ENCODE measurements around the gene CNTNAP3.
"Not testable (repeated sequence)": the region's sequence is repeated elsewhere in the genome, so short reads cannot be mapped to it uniquely, and the experiment has no call there.

Gene CNTNAP3

DNA sequence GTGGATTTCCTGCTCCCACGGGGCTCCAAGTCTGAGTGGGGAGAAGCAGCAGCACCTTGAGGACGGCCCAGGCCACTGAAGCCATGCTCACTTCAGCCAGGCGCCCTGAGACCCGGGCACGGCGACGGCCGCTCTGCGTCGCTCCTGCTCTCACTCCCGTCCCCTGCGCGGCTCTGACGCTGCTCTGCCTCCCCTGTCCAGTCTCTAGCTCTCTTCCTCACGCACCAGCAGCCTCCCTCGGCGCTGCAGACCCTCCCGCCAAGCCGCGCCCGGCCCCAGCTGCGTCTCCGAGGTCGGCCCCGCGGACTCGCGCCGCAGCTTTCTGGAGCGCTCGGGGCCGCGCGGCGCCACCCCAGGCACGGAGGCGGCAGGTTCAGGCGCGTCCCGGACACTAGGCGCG, at the start of gene CNTNAP3:
CNTNAP3 (minus strand) TSS at position 188 of the 400 bp plus-strand sequence; CDS start at position 85, 103 bp downstream.
- not testable (repeated sequence) for DNase-seq

- not testable (repeated sequence) for DNase-seq
Measured at GRCh38 chr9:39279995-39280394, 8.0 kb downstream of the CNTNAP3 start.

- not testable (repeated sequence) for DNase-seq
Measured at GRCh38 chr9:39242513-39242912, 45.5 kb downstream of the CNTNAP3 start.

GRCh38 chr9:39232130-39232991, 55.6 kb downstream of the CNTNAP3 start:
- not testable (repeated sequence) for DNase-seq

DNA sequence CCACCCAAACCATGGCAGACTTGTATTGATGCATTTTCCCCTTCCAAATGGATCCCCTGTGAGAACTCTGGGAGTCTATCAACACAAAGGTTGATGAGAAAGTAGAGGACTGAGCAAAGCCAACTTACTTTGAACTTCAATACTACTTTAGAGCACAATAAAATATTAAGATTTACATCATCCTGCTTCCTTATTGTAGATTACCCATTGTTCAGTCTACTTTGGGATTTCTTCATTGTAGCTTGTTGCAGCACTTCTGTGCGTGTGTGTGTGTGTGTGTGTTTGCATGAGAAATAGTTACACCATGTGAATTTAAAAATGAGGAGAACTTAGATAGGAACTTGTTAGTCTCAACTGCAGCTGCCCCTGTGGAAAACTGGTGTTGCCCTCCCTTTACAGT, 72.0 kb downstream of the CNTNAP3 start:
- not testable (repeated sequence) for DNase-seq

GRCh38 chr9:39209773-39210172, 78.2 kb downstream of the CNTNAP3 start:
- DNase-seq, result not testable (repeated sequence)

DNA sequence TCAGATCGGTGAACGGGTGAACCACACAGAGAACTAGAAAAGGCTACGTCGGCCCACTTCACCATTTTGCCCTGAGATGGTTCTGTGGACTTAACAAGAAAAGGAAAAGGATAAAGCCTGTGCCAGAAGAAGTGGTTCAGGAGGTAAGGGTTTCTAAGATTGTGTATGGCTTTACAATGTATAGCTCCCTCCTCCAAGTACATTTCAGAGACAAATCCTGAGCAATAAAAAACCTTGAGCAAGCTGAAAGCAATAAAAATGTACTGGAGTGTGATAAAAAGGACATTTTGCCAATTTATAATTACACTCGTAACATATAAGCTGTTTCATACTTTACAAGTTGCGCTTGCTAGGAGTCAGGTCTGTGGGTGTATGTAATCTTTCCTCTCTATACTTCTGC, 81.3 kb downstream of the CNTNAP3 start:
- DNase-seq, result not testable (repeated sequence)

DNA sequence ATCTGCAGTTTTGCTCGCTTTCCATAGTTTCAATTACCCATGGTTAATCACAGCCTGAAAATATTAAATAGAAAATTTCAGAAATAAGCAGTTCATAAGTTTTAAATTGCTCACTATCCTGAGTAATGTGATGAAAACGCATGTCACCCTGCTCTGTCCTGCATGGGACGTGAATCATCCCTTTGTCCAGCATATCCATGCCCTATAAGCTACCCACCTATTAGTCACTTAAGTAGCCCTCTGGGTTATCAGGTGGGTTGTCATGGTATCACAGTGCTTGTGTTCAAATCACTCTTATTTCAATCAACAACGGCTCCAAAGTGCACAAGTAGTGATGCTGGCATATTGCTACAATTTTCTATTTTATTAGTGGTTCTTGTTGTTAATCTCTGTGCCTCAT, 82.1 kb downstream of the CNTNAP3 start:
- not testable (repeated sequence) for DNase-seq

- DNase-seq, result not testable (repeated sequence)
Measured at GRCh38 chr9:39200412-39200811, 87.6 kb downstream of the CNTNAP3 start.

DNA sequence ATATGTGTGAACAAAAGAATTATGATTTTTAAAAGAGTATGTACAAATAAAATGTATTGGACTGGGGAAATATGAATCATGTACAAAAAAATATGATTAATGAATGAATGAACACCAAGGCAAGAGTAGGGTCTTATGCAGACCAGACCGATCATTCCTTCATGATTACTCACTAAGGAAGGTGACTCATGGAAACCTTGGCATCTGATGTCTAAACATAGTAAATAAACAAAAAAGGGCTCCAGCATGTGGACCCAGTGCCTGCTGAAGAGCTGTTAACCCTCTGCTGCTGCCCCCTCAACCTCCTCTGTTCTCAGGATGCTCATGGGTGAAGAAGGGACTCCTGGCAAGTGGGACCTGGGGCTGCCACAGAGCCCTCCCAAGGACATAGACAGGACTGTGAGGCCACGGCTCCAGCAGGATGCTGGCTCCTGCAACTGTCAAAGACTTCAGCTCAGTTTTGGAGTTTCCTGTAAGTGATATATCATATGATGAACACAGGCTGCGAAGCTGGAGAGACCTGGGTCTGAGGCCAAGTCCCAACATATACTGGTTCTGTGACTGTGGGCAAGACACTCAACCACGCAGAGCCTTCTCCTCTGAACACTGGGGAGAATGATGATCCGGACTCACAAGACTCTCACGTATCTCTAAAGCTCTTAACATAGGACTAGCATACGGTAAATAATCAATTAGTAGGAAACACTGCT, 89.8 kb downstream of the CNTNAP3 start:
- DNase-seq, result not testable (repeated sequence)

DNA sequence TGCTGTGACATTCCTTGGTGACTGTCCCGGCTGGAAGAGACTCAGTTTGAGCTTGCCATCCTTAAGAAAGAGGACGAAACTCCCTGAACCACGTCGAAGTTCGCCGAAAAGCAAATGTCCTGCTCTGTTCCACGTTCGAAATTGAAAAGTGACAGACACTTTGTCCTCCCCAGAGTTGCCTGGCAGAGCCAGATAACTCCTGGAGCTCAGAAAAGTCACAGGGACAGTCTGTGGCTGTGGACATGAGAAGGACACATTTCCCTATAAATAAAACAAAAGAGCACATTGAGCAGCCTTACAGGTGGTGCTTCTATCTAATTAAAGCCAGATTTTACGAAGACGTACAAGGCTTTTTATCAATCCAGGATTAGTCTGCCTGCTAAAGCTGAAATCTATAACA, 116.6 kb downstream of the CNTNAP3 start:
- not testable (repeated sequence) for DNase-seq

DNA sequence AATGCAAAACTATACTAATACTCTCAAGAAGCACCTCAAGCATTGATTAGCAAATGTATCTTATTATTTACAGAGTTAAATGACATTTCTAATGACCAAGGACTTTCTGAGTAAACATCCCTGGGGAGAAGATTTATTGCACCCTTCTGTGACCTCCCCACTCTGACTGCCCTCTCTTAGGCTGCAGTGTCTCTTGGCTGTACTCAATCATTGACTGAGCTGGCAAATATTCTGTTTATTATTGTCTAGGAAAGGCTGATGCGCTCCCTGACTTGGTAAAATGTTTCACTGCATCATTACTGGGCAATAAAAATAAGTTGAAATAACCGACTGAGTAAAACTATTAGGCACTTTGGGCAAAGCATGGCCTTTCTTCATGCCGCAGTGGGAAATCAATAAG, 130.3 kb downstream of the CNTNAP3 start:
- not testable (repeated sequence) for DNase-seq

DNA sequence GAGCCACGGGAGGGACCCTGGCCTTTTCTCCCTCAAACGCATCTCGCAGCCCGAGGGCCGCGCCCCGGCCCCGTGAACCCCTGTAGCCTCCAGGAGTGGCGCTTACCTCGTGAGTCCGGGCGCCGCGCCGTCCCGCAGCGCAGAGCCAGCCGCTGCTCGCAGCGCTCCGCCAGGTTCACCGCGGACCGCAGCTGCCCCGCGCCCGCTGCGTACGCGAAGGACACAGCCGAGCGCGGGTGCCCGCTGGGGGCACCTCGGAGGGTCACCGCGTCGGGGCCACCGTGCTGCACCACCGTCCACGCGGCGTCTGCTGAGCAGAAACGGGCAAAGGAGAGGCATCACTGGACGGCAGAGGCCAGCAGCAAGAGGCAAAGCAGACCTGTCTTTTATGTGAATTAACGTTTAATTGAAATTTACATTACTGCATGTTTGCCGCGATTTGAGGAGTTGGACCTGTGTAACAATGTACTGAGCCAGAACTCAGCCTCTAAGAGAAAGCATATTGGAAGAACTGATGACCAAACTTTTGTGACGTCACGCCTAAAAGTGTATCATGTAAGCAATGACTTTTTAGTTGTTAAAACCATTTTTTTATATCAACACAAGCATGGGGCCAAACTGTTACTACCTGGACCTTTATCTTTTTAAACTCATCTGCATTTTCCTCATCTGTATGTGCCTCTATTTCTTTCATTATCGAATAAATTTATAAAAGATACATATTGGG, 155.0 kb downstream of the CNTNAP3 start:
- DNase-seq, result not testable (repeated sequence)

DNA sequence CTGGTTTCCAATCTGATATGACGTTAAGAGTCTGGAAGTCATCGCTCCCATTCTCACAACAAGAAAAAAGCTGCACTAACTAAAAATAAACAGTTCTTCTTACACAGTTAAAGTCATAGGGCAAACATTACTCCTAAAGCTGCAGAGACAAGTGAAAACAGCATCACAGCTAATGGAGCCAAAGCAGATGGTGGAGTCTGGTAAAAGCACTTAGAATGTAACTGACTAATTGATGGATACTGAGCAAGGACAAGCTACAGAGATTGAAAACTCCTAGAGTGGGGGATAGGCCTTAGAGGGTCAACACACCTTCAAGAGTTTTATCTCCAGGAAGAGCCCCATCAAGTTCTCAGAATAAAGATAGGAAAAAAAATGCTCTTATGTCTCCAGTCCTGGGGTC, 166.6 kb downstream of the CNTNAP3 start:
- not testable (repeated sequence) for DNase-seq

DNA sequence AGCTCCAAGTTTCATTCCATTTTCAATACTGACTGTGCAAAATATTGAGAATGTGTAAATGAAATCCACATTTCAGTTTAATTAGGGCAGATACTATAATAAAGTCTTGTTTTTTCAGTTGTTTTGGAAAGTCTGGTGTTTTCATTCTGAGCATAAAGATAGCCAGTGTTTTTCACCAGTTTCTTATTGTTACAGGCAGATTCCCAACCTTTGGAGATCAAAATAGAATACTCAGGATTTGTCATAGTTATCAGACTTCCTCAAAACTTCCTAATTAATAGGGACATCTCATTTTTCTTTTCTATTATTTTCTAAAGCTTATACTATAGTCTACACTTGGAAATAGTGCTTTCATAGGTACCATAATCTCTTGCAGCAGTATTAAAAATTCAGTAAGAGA, 176.2 kb downstream of the CNTNAP3 start:
- not testable (repeated sequence) for DNase-seq

GRCh38 chr9:39108145-39108544, 179.8 kb downstream of the CNTNAP3 start:
- peak; percentile 1 for DNase-seq

- not testable (repeated sequence) for DNase-seq
Measured at GRCh38 chr9:39097208-39097607, 190.8 kb downstream of the CNTNAP3 start.

DNA sequence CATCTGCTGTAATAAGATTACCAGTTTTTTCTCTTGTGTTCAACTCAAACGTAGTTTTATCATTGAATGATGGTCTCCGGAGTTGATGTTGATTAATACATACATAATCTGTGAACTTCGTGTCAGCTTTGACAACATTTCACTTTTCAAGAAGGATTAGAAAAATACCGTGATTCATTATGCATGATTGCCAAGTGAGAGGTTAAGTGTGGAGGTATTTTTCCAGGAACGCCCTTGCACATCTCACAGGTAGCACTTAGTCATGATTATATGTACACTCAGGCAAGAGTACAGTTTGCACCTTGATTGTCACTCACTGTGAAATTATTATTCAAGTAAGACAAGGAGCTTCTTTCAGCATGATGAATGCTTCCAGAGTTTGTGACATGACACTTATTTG, 202.7 kb downstream of the CNTNAP3 start:
- not testable (repeated sequence) for DNase-seq

- DNase-seq, result not testable (repeated sequence)
Measured at GRCh38 chr9:39082574-39082973, 205.4 kb downstream of the CNTNAP3 start.

GRCh38 chr9:39080081-39080480, 207.9 kb downstream of the CNTNAP3 start:
- not testable (repeated sequence) for DNase-seq

DNA sequence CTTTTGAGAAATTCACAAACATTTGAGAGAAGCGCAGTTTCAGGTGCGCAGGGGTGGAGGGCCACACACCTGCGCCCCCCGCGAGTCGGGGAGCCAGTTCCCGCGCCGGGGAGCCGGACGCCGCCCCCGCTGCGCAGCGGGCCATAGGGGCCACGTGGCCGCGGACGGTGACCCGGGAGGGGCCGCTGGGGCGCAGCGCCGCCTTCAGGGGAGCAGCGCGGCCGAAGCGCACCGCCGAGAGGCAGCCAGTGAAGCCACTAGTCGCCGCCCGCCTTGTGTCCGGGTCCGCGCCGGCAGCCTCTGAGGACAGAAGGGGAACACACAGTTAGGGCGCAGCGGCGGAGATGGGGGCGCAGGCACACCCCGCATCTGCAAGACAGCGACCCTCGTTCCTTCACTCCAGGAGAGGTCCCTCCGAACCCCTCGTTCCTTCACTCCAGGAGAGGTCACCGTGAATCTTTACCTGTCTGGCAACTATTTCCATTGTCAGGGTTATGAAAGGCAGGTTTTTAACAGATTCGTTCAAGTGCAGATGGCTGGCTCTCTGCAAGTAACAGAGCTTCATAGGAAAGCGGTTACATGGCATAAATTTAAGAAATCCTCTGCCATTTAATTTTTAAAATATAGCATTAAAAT, 209.2 kb downstream of the CNTNAP3 start:
- not testable (repeated sequence) for DNase-seq

DNA sequence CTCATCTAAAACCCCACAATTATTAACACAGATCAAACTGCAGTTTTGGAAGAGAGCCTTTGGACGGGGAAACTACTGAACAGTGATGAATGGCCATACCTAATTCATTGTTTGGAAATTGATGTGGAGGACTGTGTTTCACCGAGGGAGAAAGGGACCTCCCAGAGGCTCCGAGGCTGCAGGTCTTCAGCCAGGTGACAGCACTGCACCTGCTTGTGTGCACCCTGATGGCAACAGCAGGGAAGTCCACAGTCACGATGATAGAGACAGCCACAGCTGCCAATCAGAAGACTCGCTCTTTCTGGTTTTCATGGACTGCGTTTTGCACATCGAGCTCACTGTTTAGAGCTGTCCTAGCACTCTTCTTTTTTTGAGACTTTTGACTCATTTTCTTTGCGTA, 214.4 kb downstream of the CNTNAP3 start:
- peak; percentile 2 for DNase-seq

- not testable (repeated sequence) for DNase-seq
Measured at GRCh38 chr9:39067683-39068082, 220.3 kb downstream of the CNTNAP3 start.

Data from CD4-positive, alpha-beta T cell treated with Interleukin-17A for 4 hours (primary cell).